Activated CD4-positive, alpha-beta memory T cell treated with anti-CD3 and anti-CD28 coated beads, Interleukin-2, amount 10 ng/mL, durations not matched to agents 7 days and 5 days (primary cell): ENCODE data around the gene ATIC. TPM values are rescaled to one million over a fixed set of nuclear protein-coding genes. Genes with fewer than 3 reads are reported as not detected.
"Not testable (repeated sequence)": the region's sequence is repeated elsewhere in the genome, so short reads cannot be mapped to it uniquely, and the experiment has no call there.

Experiments used
- CTCF ChIA-PET: fragments of 350-600 bp; sonication (Branson Sonifier 250); formaldehyde crosslinking; loops from one replicate; lab custom pipeline; 2021; ENCODE audit warnings: antibody characterized with exemption, inconsistent platforms; lab: Charles Lee
- POLR2A ChIA-PET: fragments of 350-600 bp; sonication (Branson Sonifier 250); formaldehyde crosslinking; loops from one replicate; lab custom pipeline; 2021; ENCODE audit warnings: antibody characterized with exemption; lab: Charles Lee
- DNase-seq: peaks from one replicate; pipeline ENCODE4 v3.0.0-alpha.2; 2020
- H3K27ac Mint-ChIP-seq: one replicate; pipeline ENCODE4 v1.8.0; 2021; ENCODE audit warnings: mild to moderate bottlenecking, mixed read lengths
- H3K27me3 Mint-ChIP-seq: one replicate; pipeline ENCODE4 v1.8.0; 2021; ENCODE audit warnings: mixed read lengths
- H3K36me3 Mint-ChIP-seq: one replicate; pipeline ENCODE4 v1.8.0; 2021; ENCODE audit warnings: low read depth, mixed read lengths
- H3K4me1 Mint-ChIP-seq: one replicate; pipeline ENCODE4 v1.8.0; 2021; ENCODE audit warnings: mixed read lengths
- H3K4me3 Mint-ChIP-seq: one replicate; pipeline ENCODE4 v1.8.0; 2021; ENCODE audit warnings: mild to moderate bottlenecking, mixed read lengths
- H3K9me3 Mint-ChIP-seq: one replicate; pipeline ENCODE4 v1.8.0; 2021; ENCODE audit warnings: mixed read lengths
- total RNA-seq, 2 experiments: library from RNA; stranded (reverse); gene quantifications; one replicate each; pipeline ENCODE4 v1.2.3, GENCODE V29; 2021

ATIC gene
- total RNA-seq, 2 experiments from 2014 or later, result 129 to 140 TPM

GRCh38 chr2:215283221-215283620, 28.6 kb upstream of the ATIC start:
- ChIA-PET POLR2A (no interaction called here), CTCF (interaction anchor here (0.7 kb wide), 1 partner anchor 142 kb away, joined by 4 read pairs; no protein-coding TSS in a partner anchor)
- Mint-ChIP-seq H3K27ac (no peak overlapping the region), H3K4me3 (no peak overlapping the region), H3K27me3 (peaks cover 4% of the 10 kb centered on the region), H3K4me1 (no peaks in the 10 kb centered on the region), H3K36me3 (no peaks in the 10 kb centered on the region), H3K9me3 (no peaks in the 10 kb centered on the region)
- DNase-seq, result no peak

GRCh38 chr2:215286309-215286708, 25.6 kb upstream of the ATIC start:
- Mint-ChIP-seq H3K36me3 (no peaks in the 10 kb centered on the region), H3K4me1 (no peaks in the 10 kb centered on the region), H3K27ac (no peak overlapping the region), H3K4me3 (no peak overlapping the region), H3K9me3 (no peaks in the 10 kb centered on the region), H3K27me3 (peaks cover 4% of the 10 kb centered on the region)
- POLR2A ChIA-PET, result no interaction called here
- DNase-seq, result no peak
- CTCF ChIA-PET, result no interaction called here

GRCh38 chr2:215288112-215288815, 23.6 kb upstream of the ATIC start:
- POLR2A ChIA-PET, result no interaction called here
- H3K36me3 Mint-ChIP-seq, result no peaks in the 10 kb centered on the region
- no peaks in the 10 kb centered on the region for H3K9me3 Mint-ChIP-seq
- no peak overlapping the region for H3K4me3 Mint-ChIP-seq
- DNase-seq, result no peak
- CTCF ChIA-PET, result interaction anchor here (1.9 kb wide), 1 partner anchor 18 kb away, joined by 5 read pairs; no protein-coding TSS in a partner anchor
- no peaks in the 10 kb centered on the region for H3K4me1 Mint-ChIP-seq
- peaks cover 4% of the 10 kb centered on the region for H3K27me3 Mint-ChIP-seq
- H3K27ac Mint-ChIP-seq, result no peak overlapping the region

- H3K9me3 Mint-ChIP-seq, result no peaks in the 10 kb centered on the region
- ChIA-PET POLR2A (interaction anchor here (1.1 kb wide), 1 partner anchor 20 kb away, joined by 3 read pairs; the partner anchor contains the start of gene ATIC), CTCF (no interaction called here)
- no peaks in the 10 kb centered on the region for H3K4me1 Mint-ChIP-seq
- H3K36me3 Mint-ChIP-seq, result no peaks in the 10 kb centered on the region
- no peak for DNase-seq
- H3K4me3 Mint-ChIP-seq, result no peak overlapping the region
- H3K27me3 Mint-ChIP-seq, result peaks cover 3% of the 10 kb centered on the region
- no peak overlapping the region for H3K27ac Mint-ChIP-seq
Measured at GRCh38 chr2:215290980-215291599, 20.8 kb upstream of the ATIC start.

DNA sequence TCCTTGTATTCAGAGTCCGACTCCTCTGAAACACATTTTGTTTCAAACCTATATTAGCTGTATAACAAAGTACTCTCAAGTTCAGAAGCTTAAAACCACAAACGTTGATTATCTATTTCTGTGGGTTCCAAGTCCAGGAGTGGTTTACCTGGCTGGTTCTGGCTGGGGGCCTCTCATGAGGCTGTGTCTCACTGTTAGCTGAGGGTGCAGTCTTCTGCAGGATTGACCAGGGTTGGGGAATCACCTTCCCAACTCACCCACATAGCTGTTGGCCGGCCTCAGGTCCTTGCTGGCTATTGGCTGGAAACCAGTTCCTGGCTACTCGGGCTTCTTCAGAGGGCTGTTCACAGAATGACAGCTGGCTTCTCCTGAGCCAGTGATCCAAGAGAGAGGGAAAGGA, 18.0 kb upstream of the ATIC start:
- ChIA-PET CTCF (interaction anchor here (0.7 kb wide), 1 partner anchor 17 kb away, joined by 3 read pairs; no protein-coding TSS in a partner anchor), POLR2A (interaction anchor here (1.0 kb wide), 1 partner anchor 18 kb away, joined by 4 read pairs; the partner anchor contains the start of gene ATIC)
- DNase-seq, result no peak
- Mint-ChIP-seq H3K9me3 (no peaks in the 10 kb centered on the region), H3K36me3 (no peaks in the 10 kb centered on the region), H3K4me3 (no peak overlapping the region), H3K27me3 (no peaks in the 10 kb centered on the region), H3K4me1 (no peaks in the 10 kb centered on the region), H3K27ac (no peak overlapping the region)

- Mint-ChIP-seq H3K9me3 (no peaks in the 10 kb centered on the region), H3K27ac (no peak overlapping the region), H3K36me3 (no peaks in the 10 kb centered on the region), H3K4me3 (no peak overlapping the region), H3K27me3 (no peaks in the 10 kb centered on the region), H3K4me1 (no peaks in the 10 kb centered on the region)
- no peak for DNase-seq
- POLR2A ChIA-PET, result no interaction called here
- CTCF ChIA-PET, result no interaction called here
Measured at GRCh38 chr2:215299337-215299859, 12.5 kb upstream of the ATIC start.

- ChIA-PET CTCF (no interaction called here), POLR2A (no interaction called here)
- Mint-ChIP-seq H3K36me3 (no peaks in the 10 kb centered on the region), H3K27ac (no peak overlapping the region), H3K9me3 (no peaks in the 10 kb centered on the region), H3K27me3 (peaks cover 2% of the 10 kb centered on the region), H3K4me3 (no peak overlapping the region), H3K4me1 (no peaks in the 10 kb centered on the region)
- no peak for DNase-seq
Measured at GRCh38 chr2:215301994-215302393, 9.9 kb upstream of the ATIC start.

- ChIA-PET POLR2A (interaction anchor here (0.6 to 2.5 kb wide), 10 partner anchors 9 to 798 kb away, joined by 3 to 35 read pairs (median 4); partner anchors contain the start of genes BARD1 and XRCC5), CTCF (interaction anchor here (0.6 to 1.6 kb wide), 5 partner anchors 17 to 619 kb away, joined by 3 to 9 read pairs (median 3); no protein-coding TSS in a partner anchor)
- peak overlapping the region; percentile 79 for H3K4me3 Mint-ChIP-seq
- peak overlapping the region; percentile 73 for H3K27ac Mint-ChIP-seq
- peak; percentile 49 for DNase-seq
- peaks cover 29% of the 10 kb centered on the region for H3K36me3 Mint-ChIP-seq
- H3K27me3 Mint-ChIP-seq, H3K9me3 Mint-ChIP-seq: not testable (repeated sequence)
- H3K4me1 Mint-ChIP-seq, result peaks cover 37% of the 10 kb centered on the region
Measured at GRCh38 chr2:215311259-215311624, 617 bp upstream of the ATIC start.

DNA sequence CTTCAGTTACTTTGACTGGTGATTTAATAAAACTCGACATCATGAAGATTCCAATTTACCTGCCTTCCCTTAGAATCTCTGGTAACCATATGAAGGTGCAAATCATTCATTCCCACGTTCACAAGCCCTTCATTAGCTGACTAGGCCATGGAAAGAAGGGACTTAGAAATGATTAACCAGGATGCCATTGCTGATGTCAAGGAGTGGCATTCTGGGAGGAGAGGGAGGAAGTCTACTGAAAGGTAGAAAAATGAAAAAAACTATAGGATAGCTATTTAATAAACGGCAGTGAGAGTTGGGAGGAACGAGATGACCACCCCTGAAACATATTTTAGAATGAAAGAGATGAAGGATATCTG, 1.4 kb downstream of the ATIC start:
- Mint-ChIP-seq H3K4me3 (peak overlapping the region; percentile 97), H3K27ac (peak overlapping the region; percentile 96), H3K36me3 (peaks cover 41% of the 10 kb centered on the region), H3K27me3 (no peaks in the 10 kb centered on the region), H3K9me3 (no peaks in the 10 kb centered on the region), H3K4me1 (peaks cover 46% of the 10 kb centered on the region)
- no peak for DNase-seq
- CTCF ChIA-PET, result no interaction called here
- POLR2A ChIA-PET, result interaction anchor here (1.3 to 2.5 kb wide), 4 partner anchors 21 to 504 kb away, joined by 4 to 35 read pairs (median 8); partner anchors contain the start of gene BARD1

- DNase-seq, result no peak
- Mint-ChIP-seq H3K4me3 (no peak overlapping the region), H3K4me1 (peaks cover 51% of the 10 kb centered on the region), H3K27me3 (no peaks in the 10 kb centered on the region), H3K27ac (peak overlapping the region; percentile 44), H3K9me3 (no peaks in the 10 kb centered on the region), H3K36me3 (peaks cover 51% of the 10 kb centered on the region)
- CTCF ChIA-PET, result no interaction called here
- POLR2A ChIA-PET, result no interaction called here
Measured at GRCh38 chr2:215314896-215315295, 3.0 kb downstream of the ATIC start.

GRCh38 chr2:215315301-215315700, 3.4 kb downstream of the ATIC start:
- CTCF ChIA-PET, result no interaction called here
- H3K4me3 Mint-ChIP-seq, result no peak overlapping the region
- peaks cover 55% of the 10 kb centered on the region for H3K36me3 Mint-ChIP-seq
- POLR2A ChIA-PET, result no interaction called here
- no peaks in the 10 kb centered on the region for H3K9me3 Mint-ChIP-seq
- H3K4me1 Mint-ChIP-seq, result peaks cover 54% of the 10 kb centered on the region
- DNase-seq, result no peak
- H3K27ac Mint-ChIP-seq, result peak overlapping the region; percentile 44
- no peaks in the 10 kb centered on the region for H3K27me3 Mint-ChIP-seq

DNA sequence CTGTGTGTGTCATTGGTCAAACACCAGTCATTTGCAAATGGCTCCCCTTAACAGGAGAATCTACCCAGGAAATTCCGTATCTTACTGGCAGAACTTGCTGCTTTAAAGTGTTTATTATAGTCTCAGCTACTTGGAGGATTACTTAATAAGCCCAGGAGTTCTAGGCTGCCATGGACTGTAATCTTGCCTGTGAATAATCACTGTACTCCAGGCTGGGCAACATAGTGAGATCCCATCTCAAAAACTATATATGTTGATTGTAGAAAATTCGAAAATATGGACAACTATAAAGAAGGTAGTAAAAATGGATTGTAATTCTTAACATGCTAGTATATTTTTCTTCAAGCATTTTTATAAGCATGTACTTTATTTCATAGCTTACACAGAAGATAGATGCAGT, 4.5 kb downstream of the ATIC start:
- ChIA-PET CTCF (no interaction called here), POLR2A (no interaction called here)
- Mint-ChIP-seq H3K9me3 (no peaks in the 10 kb centered on the region), H3K4me1 (peaks cover 62% of the 10 kb centered on the region), H3K27ac (no peak overlapping the region), H3K4me3 (no peak overlapping the region), H3K27me3 (no peaks in the 10 kb centered on the region), H3K36me3 (peaks cover 64% of the 10 kb centered on the region)
- no peak for DNase-seq

GRCh38 chr2:215319500-215319899, 7.6 kb downstream of the ATIC start:
- Mint-ChIP-seq H3K36me3 (peaks cover 74% of the 10 kb centered on the region), H3K9me3 (no peaks in the 10 kb centered on the region), H3K27me3 (no peaks in the 10 kb centered on the region), H3K27ac (no peak overlapping the region), H3K4me1 (peaks cover 48% of the 10 kb centered on the region), H3K4me3 (no peak overlapping the region)
- no peak for DNase-seq
- ChIA-PET POLR2A (interaction anchor here (2.3 kb wide), 1 partner anchor 8 kb away, joined by 12 read pairs; the partner anchor contains the start of gene ATIC), CTCF (interaction anchor here (0.7 kb wide), 1 partner anchor 47 kb away, joined by 3 read pairs; no protein-coding TSS in a partner anchor)
